Mesothelial cell of epicardium (in vitro differentiated cells): ENCODE data around the gene ATP2C2. TPM values are rescaled to one million over a fixed set of nuclear protein-coding genes. Genes with fewer than 3 reads are reported as not detected.

Source experiments
- DNase-seq, 2 experiments: peaks; one replicate each; pipeline ENCODE4 v3.0.0; 2021; ENCODE audit warnings: low spot score in 2 of 2; ENCODE audit not compliant: unreplicated experiment in 2 of 2
- H3K27ac Mint-ChIP-seq: 2 replicates; pipeline ENCODE4 v1.8.0; 2021; ENCODE audit warnings: mixed read lengths
- H3K27me3 Mint-ChIP-seq: 2 replicates; pipeline ENCODE4 v1.8.0; 2021; ENCODE audit warnings: low read depth, mixed read lengths
- H3K36me3 Mint-ChIP-seq: 2 replicates; pipeline ENCODE4 v1.8.0; 2021; ENCODE audit warnings: mixed read lengths
- H3K4me1 Mint-ChIP-seq: 2 replicates; pipeline ENCODE4 v1.8.0; 2021; ENCODE audit warnings: mixed read lengths
- H3K4me3 Mint-ChIP-seq: 2 replicates; pipeline ENCODE4 v1.8.0; 2021; ENCODE audit warnings: mild to moderate bottlenecking, moderate library complexity, mixed read lengths
- H3K9me3 Mint-ChIP-seq: 2 replicates; pipeline ENCODE4 v1.8.0; 2021; ENCODE audit warnings: mixed read lengths
- CTCF ChIP-seq: fragments of 200-600 bp; sonication (generic); IDR thresholded peaks from one replicate; pipeline ENCODE4 v1.5.0; 2021; ENCODE audit warnings: antibody characterized with exemption; ENCODE audit not compliant: unreplicated experiment
- total RNA-seq: library from RNA; stranded (reverse); gene quantifications from 3 replicates; pipeline ENCODE4 v1.2.1, GENCODE V29; 2021

Gene ATP2C2
- total RNA-seq, 1 donor from 2014 or later = 47.7 TPM

- DNase-seq = no peak
- Mint-ChIP-seq H3K27me3 (no peaks in the 10 kb centered on the region), H3K9me3 (peaks cover 27% of the 10 kb centered on the region), H3K27ac (no peak overlapping the region), H3K4me3 (no peak overlapping the region), H3K4me1 (peaks cover 2% of the 10 kb centered on the region), H3K36me3 (peaks cover 46% of the 10 kb centered on the region)
- TF ChIP-seq CTCF = no peak
Measured at GRCh38 chr16:84477661-84478060, 109.3 kb downstream of the ATP2C2 start.

GRCh38 chr16:84478172-84478947 is 110.0 kb downstream of the ATP2C2 start:
- Mint-ChIP-seq H3K4me1 (peaks cover 2% of the 10 kb centered on the region), H3K27ac (no peak overlapping the region), H3K27me3 (no peaks in the 10 kb centered on the region), H3K36me3 (peaks cover 42% of the 10 kb centered on the region), H3K9me3 (peaks cover 20% of the 10 kb centered on the region), H3K4me3 (no peak overlapping the region)
- DNase-seq = no peak
- no peak for TF ChIP-seq CTCF

DNA sequence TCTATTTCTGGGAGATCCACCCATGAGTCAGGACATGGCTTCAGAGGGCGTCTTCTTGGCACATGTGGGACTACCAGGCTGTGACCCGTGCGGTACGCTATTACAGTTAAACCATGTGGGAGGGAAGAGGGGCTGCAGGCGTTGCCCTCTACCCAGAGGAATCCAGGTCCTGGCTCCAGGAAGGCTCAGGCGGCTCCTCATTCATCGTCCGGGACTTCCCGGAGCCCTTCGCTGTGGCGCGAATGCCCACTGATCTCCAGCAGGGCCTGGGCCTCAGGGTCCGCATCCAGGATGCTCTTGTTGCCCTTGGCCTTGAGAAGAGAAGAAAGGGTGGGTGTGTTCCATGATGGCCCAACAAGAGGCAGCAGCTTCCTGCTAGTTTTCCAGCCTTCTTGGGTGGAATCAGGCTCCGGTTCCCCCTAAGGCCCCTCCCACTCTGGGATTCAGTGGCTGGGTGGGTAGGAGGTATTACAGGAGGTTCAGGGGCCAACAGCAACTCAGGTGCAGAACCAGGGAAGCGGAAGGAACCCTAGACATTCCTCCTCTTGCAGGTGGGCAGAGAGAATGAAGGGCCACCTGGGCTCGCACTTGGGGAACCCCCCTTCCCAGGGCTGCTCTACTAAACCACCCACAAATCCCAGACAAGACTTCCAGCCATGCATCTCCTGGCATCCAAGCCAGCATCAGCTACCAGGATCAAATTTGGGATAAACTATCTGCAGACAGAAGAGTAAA is 111.5 kb downstream of the ATP2C2 start:
- H3K9me3 Mint-ChIP-seq = peaks cover 7% of the 10 kb centered on the region
- no peak for TF ChIP-seq CTCF
- H3K4me1 Mint-ChIP-seq = peaks cover 5% of the 10 kb centered on the region
- DNase-seq = no peak
- H3K36me3 Mint-ChIP-seq = peaks cover 36% of the 10 kb centered on the region
- H3K27ac Mint-ChIP-seq = no peak overlapping the region
- H3K27me3 Mint-ChIP-seq = no peaks in the 10 kb centered on the region
- H3K4me3 Mint-ChIP-seq = no peak overlapping the region

DNA sequence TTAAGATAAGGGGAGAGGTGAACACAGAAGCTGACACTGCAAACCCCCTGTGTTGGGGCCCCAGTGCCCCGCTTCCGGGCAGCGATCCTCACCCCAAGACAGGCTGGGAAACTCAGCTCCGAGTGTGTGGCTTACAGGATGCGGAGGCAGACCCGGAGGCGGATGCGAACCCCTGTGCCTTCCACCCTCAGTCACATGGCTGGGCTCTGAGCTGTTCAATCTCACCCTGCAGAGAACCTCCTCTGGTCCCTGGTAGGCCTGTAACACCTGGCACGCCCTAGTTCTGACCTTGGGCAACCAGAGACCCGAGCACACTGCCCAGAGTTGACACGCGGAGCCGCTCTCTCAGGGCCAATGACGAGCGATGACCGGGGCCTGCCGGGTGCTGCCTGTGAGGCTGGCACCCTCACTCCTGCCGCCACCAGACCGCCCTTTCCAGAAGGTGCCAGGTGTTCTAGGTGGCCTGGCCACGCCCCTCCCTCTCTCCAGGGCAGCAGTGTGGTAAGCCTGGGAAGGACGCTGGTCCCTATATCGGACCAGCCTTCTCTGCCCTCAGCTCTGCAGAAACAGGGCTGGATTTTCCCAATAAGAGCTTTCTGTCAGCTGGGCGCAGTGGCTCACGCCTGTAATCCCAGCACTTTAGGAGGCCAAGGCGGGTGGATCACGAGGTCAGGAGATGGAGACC is 112.9 kb downstream of the ATP2C2 start:
- DNase-seq = no peak
- Mint-ChIP-seq H3K4me1 (peaks cover 5% of the 10 kb centered on the region), H3K4me3 (no peak overlapping the region), H3K36me3 (peaks cover 28% of the 10 kb centered on the region), H3K27ac (no peak overlapping the region), H3K27me3 (no peaks in the 10 kb centered on the region), H3K9me3 (no peaks in the 10 kb centered on the region)
- TF ChIP-seq CTCF = no peak

DNA sequence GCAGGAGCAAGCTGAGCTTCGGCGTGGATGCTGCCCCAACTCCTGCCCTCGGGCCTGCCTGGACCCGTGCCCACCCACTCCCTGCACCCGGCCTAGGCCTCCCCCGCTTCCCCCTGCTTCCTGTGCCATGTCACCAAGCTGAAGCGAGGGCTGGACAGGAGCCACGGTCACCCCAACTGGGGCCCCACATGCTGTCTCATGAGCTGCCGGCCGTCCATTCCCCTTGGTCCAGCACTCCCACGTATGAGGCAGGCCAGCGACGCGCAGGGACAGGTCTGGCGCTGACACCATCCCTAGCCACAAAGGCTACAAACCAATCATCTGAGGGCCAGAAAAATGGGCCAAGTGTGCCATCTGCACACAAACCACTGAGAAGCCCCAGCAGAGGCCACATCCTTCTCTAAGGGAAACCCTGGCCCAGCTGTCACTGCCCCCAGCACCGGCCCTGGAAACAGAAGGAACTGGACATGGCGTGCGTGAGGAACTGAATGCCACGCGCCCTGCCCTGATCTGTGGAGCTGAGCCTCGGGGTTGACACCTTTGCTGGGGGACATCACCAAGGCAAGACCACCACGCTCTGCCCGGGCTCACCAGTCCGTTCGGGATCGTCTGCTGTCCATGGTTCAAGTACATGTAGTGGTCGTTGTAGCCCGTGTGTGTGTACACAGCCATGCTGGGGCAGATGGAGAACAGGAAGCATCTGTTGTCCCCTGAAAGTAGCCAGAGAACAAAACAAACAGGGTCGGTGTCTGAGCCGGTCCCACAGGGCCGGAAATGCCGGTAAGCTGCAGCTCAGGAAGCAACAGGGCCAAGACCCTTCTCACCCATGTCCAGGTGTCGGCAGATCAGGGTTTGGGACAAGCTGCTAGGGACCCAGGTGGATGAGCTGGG is 113.9 kb downstream of the ATP2C2 start:
- Mint-ChIP-seq H3K27me3 (no peaks in the 10 kb centered on the region), H3K4me1 (peaks cover 5% of the 10 kb centered on the region), H3K4me3 (no peak overlapping the region), H3K9me3 (no peaks in the 10 kb centered on the region), H3K27ac (no peak overlapping the region), H3K36me3 (peaks cover 28% of the 10 kb centered on the region)
- TF ChIP-seq CTCF = no peak
- DNase-seq = no peak
